Psoas muscle (tissue), 8 donors: ENCODE measurements around the gene C2CD2. TPM values are rescaled to one million over a fixed set of nuclear protein-coding genes. Genes with fewer than 3 reads are reported as not detected.

Experiments used
- ATAC-seq, 4 donors: fragments of 200-7000 bp; cut with Tn5 transposase; one replicate each; pipeline ENCODE4 v1.9.1; 2020; ENCODE audit warnings: moderate library complexity in 3 of 4, mild to moderate bottlenecking in 2 of 4
- DNase-seq, 2 donors: peaks; one replicate each; pipeline ENCODE4 v3.0.0-alpha.2; 2020
- H3K27ac ChIP-seq: fragments of 200-600 bp; one replicate; pipeline ENCODE4 v1.8.0; 2022
- H3K27me3 ChIP-seq, 3 donors: fragments of 200-600 bp in 1 of 3; one replicate each; pipeline versions ENCODE4 v1.6.1 to v1.8.0; 2013 to 2022; ENCODE audit warnings: low read length in 2 of 3, mild to moderate bottlenecking in 2 of 3, moderate library complexity in 1 of 3; ENCODE audit not compliant: insufficient read depth in 3 of 3
- H3K36me3 ChIP-seq, 2 donors: fragments of 200-600 bp in 1 of 2; one replicate each; pipeline versions ENCODE4 v1.6.1 to v1.8.0; 2013 to 2022; ENCODE audit warnings: low read depth in 1 of 2, mild to moderate bottlenecking in 1 of 2, moderate library complexity in 1 of 2; ENCODE audit not compliant: insufficient read depth in 1 of 2
- H3K4me1 ChIP-seq: fragments of 200-600 bp; one replicate; pipeline ENCODE4 v1.8.0; 2022
- H3K4me3 ChIP-seq: fragments of 200-600 bp; one replicate; pipeline ENCODE4 v1.8.0; 2022; ENCODE audit warnings: mild to moderate bottlenecking
- H3K9me3 ChIP-seq: fragments of 200-600 bp; one replicate; pipeline ENCODE4 v1.8.0; 2022
- CTCF ChIP-seq: fragments of 200-600 bp; IDR thresholded peaks from one replicate; pipeline ENCODE4 v1.8.0; 2022; ENCODE audit warnings: antibody characterized with exemption
- WGBS, 3 donors: extraction: QIAGEN DNeasy Blood & Tissue Kit; methylation state at CpG; one replicate each; pipeline versions ENCODE4 v1.1.6 to v1.1.7; 2013; 5-methylcytosine and 5-hydroxymethylcytosine counted together
- intact Hi-C, 2 donors: fragments of 100-400 bp; cut with DNase I; formaldehyde crosslinking; loops; one replicate each; pipeline versions ENCODE4 v1.11.0 to v1.14.2; 2022
- polyA plus RNA-seq, 3 donors: library from polyadenylated mRNA; stranded (reverse); fragments of 200-250 nt; gene quantifications; one replicate each; pipeline ENCODE4 v1.2.3, GENCODE V29; 2013
- total RNA-seq, 4 donors: library from RNA; stranded (reverse); fragmentation: NEBNext Ultra II Directional in 2 of 4; extraction: Animal tissue kit (Norgen Biotek cat#: 25700) in 2 of 4; gene quantifications; one replicate each; pipeline versions ENCODE4 v1.2.1 to v1.2.4, GENCODE V29; 2021 to 2023
- donor health status: healthy with polysubstance abuse.
- donor health status: DM: no; HTN: no; CAD: no; lungs with moderate emphysema.
- donor health status: Bipolar disorder and iron deficiency.
- donor health status: healthy.
- donor health status: DM: yes; HTN: yes; CAD: no.
- donor health status: DM: no; HTN: no; CAD: no.
- donor health status: DM: no; HTN: no; CAD: no.
- donor health status: DM: yes; HTN: yes; CAD: no.

C2CD2 gene
- total and polyA plus RNA-seq, 7 donors = 1.6 to 6.6 (median 3.2) TPM

- no peaks in the 10 kb centered on the region for H3K9me3 ChIP-seq
- no peak for TF ChIP-seq CTCF
- H3K27ac ChIP-seq = no peak overlapping the region
- no peaks in the 10 kb centered on the region for H3K27me3 ChIP-seq
- no peaks in the 10 kb centered on the region for H3K36me3 ChIP-seq
- WGBS, 3 donors = 0 to 1% (median 1%) methylated on average over 32 to 65 of the region's 65 CpGs
- intact Hi-C loops = loop anchor here in 1 of 2 donors (2.0 to 5.0 kb wide), 2 partner anchors 132 to 233 kb away; partner anchors contain the start of gene ZBTB21
- peak overlapping the region; percentile 85 for H3K4me3 ChIP-seq
- peaks cover 6% of the 10 kb centered on the region for H3K4me1 ChIP-seq
- ATAC-seq (peak; percentile 59 to 77 (median 71)), DNase-seq (peak; percentile 88 to 90)
Observed at GRCh38 chr21:41878831-41879189, 75.0 kb downstream of the C2CD2 start.

GRCh38 chr21:41877901-41878830 lies 75.7 kb downstream of the C2CD2 start:
- peak in 1 of 2 donors; percentile 54 for DNase-seq
- Histone ChIP-seq H3K4me1 (peaks cover 6% of the 10 kb centered on the region), H3K36me3 (no peaks in the 10 kb centered on the region), H3K27ac (peak overlapping the region; percentile 69), H3K27me3 (no peaks in the 10 kb centered on the region), H3K4me3 (peak overlapping the region; percentile 84), H3K9me3 (no peaks in the 10 kb centered on the region)
- intact Hi-C loops = loop anchor here in 1 of 2 donors (2.0 to 5.0 kb wide), 2 partner anchors 133 to 234 kb away; partner anchors contain the start of gene ZBTB21
- TF ChIP-seq CTCF = no peak
- ATAC-seq = peak; percentile 15 to 52 (median 36)
- 1 to 2% (median 1%) methylated on average over 43 to 48 of the region's 48 CpGs for WGBS, 3 donors

GRCh38 chr21:41876928-41877652 lies 76.7 kb downstream of the C2CD2 start:
- intact Hi-C loops = loop anchor here in 1 of 2 donors (5.0 kb wide), 1 partner anchor 235 kb away; no protein-coding TSS in a partner anchor
- no peaks in the 10 kb centered on the region for H3K9me3 ChIP-seq
- H3K4me1 ChIP-seq = peaks cover 6% of the 10 kb centered on the region
- no peak for TF ChIP-seq CTCF
- WGBS, 3 donors = 80 to 90% (median 82%) methylated on average over 10 to 11 of the region's 11 CpGs
- H3K4me3 ChIP-seq = peak overlapping the region; percentile 84
- no peaks in the 10 kb centered on the region for H3K27me3 ChIP-seq
- ATAC-seq (no peak), DNase-seq (peak in 1 of 2 donors; percentile 21)
- H3K27ac ChIP-seq = peak overlapping the region; percentile 69
- H3K36me3 ChIP-seq = no peaks in the 10 kb centered on the region

DNA sequence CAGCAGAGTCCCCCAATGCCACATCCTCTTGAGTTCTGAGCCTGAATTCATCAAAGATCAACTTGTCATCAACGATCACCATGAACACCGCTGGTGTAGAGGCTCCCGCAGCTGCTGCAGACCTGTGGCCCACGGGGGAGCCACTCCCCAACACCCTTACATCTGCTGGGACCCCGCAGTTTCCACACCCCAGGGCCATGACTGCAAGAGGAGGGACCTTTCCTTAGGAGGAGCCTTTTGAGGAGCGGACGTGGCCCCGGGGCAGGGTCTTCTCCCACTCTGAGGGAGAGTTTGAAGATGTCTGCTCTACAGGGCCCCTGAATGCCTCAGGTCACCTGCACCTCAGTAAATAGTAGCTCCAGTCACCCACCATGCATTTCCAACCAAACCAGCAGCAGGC lies 77.4 kb downstream of the C2CD2 start:
- ATAC-seq (no peak), DNase-seq (peak in 1 of 2 donors; percentile 41)
- Histone ChIP-seq H3K27me3 (no peaks in the 10 kb centered on the region), H3K27ac (no peak overlapping the region), H3K4me3 (no peak overlapping the region), H3K36me3 (no peaks in the 10 kb centered on the region), H3K9me3 (no peaks in the 10 kb centered on the region), H3K4me1 (peaks cover 6% of the 10 kb centered on the region)
- 91 to 93% (median 91%) methylated on average over 8 of the region's 8 CpGs for WGBS, 3 donors
- no peak for TF ChIP-seq CTCF
- intact Hi-C loops = loop anchor here in 1 of 2 donors (5.0 kb wide), 1 partner anchor 236 kb away; no protein-coding TSS in a partner anchor
